Heart left ventricle (tissue), 13 donors: ENCODE data around the gene HPS3.

Experiments used
- CTCF ChIP-seq, 12 donors: fragments of 200-600 bp; sonication (generic) in 4 of 12; IDR thresholded peaks; one replicate each; pipeline versions ENCODE4 v1.5.0 to v1.8.0; 2018 to 2022; ENCODE audit warnings: antibody characterized with exemption in 12 of 12, mild to moderate bottlenecking in 5 of 12
- POLR2A ChIP-seq, 2 donors: fragments of 450-650 bp; IDR thresholded peaks; one replicate each; pipeline ENCODE4 v1.6.1; 2017; ENCODE audit warnings: antibody characterized with exemption in 2 of 2, mild to moderate bottlenecking in 2 of 2, moderate library complexity in 2 of 2
- donor health status: ischemic (EF 13 %, LVEDD 7.1; RV severe dilation, severe dysfunction).
- donor health status: DM: no; HTN: yes; CAD: no.
- donor health status: DM: no; HTN: no; CAD: no.
- donor health status: ischemic (EF 25% LVEDD 6.9; RV normal size, moderate dysfunction).
- donor health status: ischemic (EF 25% LVEDD 5.7; RV mildly dilated, moderate dysfunction).
- donor health status: ischemic (EF 35%, LVEDD 5.7; RV mildly dilated, moderate dysfunction).
- donor health status: nonischemic (EF 11% LVEDD 7.7; RV severe dilation, severe dysfunction).
- donor health status: DM: yes; HTN: yes; CAD: no.
- donor health status: PGD.
- donor health status: ischemic (EF 29% LVEDD 5.4; RV normal size, mild dysfunction).
- donor health status: nonischemic (EF 23%, LVEDD 6.1; RV moderate dilation, normal function).

- TF ChIP-seq CTCF (IDR thresholded peaks at IDR 0.05): no peak
- TF ChIP-seq POLR2A (IDR thresholded peaks at IDR 0.05): no peak
Observed at GRCh38 chr3:149128821-149129220, 617 bp upstream of the HPS3 start.
